Osteocyte (in vitro differentiated cells): Measurements from ENCODE around the gene GARIN5B. TPM values are rescaled to one million over a fixed set of nuclear protein-coding genes. Genes with fewer than 3 reads are reported as not detected.

Experiments
- DNase-seq: peaks from one replicate; pipeline ENCODE4 v3.0.0; 2021; ENCODE audit warnings: mixed read lengths; ENCODE audit not compliant: unreplicated experiment; ENCODE audit errors: extremely low spot score
- H3K27ac Mint-ChIP-seq: one replicate; pipeline ENCODE4 v1.8.0; 2021; ENCODE audit warnings: mild to moderate bottlenecking, mixed read lengths; ENCODE audit not compliant: unreplicated experiment
- H3K27me3 Mint-ChIP-seq: one replicate; pipeline ENCODE4 v1.8.0; 2021; ENCODE audit warnings: mixed read lengths; ENCODE audit not compliant: unreplicated experiment
- H3K36me3 Mint-ChIP-seq: one replicate; pipeline ENCODE4 v1.8.0; 2021; ENCODE audit warnings: mixed read lengths; ENCODE audit not compliant: unreplicated experiment
- H3K4me1 Mint-ChIP-seq: one replicate; pipeline ENCODE4 v1.8.0; 2021; ENCODE audit warnings: mixed read lengths; ENCODE audit not compliant: unreplicated experiment
- H3K4me3 Mint-ChIP-seq: one replicate; pipeline ENCODE4 v1.8.0; 2021; ENCODE audit warnings: mild to moderate bottlenecking, moderate library complexity, mixed read lengths; ENCODE audit not compliant: unreplicated experiment
- H3K9me3 Mint-ChIP-seq: one replicate; pipeline ENCODE4 v1.8.0; 2021; ENCODE audit warnings: mixed read lengths; ENCODE audit not compliant: unreplicated experiment
- CTCF ChIP-seq: fragments of 200-600 bp; sonication (generic); IDR thresholded peaks from 2 replicates; pipeline ENCODE4 v1.5.0; 2021; ENCODE audit warnings: antibody characterized with exemption, mild to moderate bottlenecking, moderate library complexity
- total RNA-seq: library from RNA; stranded (reverse); gene quantifications from 2 replicates; pipeline ENCODE4 v1.2.1, GENCODE V29; 2021

Gene GARIN5B
- total RNA-seq, 1 donor from 2014 or later = not detected

- Mint-ChIP-seq H3K27ac (no peak overlapping the region), H3K4me3 (no peak overlapping the region), H3K4me1 (peaks cover 4% of the 10 kb centered on the region), H3K9me3 (no peaks in the 10 kb centered on the region), H3K36me3 (peaks cover 16% of the 10 kb centered on the region), H3K27me3 (no peaks in the 10 kb centered on the region)
- DNase-seq = no peak
- no peak for TF ChIP-seq CTCF
Observed at GRCh38 chr19:55306712-55307111, 56.3 kb downstream of the GARIN5B start.

DNA sequence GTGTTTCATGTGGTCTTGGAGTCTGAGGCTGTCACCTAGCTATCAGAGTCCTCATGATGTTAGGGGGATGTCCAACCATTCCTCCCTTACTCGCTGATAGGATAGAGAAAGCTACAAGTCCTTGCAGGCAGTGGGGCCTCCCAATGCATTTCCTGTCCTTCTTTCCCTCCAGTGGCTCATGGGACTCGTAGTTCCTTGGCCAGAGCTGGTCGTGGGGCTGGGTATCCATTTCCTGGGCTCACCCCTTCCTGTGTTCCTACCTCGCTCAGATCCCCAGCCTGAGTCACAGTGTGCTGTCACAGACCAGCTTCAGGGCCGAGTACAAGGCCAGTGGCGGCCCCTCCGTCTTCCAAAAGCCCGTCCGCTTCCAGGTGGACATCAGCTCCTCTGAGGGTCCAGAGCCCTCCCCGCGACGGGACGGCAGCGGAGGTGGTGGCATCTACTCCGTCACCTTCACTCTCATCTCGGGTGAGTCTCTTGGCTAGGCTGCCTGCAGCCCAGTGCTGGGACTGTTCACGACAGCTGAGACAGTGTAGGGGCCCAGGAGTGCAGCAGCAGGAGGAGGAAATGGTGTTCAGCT is 57.0 kb downstream of the GARIN5B start:
- H3K27ac Mint-ChIP-seq = no peak overlapping the region
- peaks cover 16% of the 10 kb centered on the region for H3K36me3 Mint-ChIP-seq
- H3K4me1 Mint-ChIP-seq = peaks cover 9% of the 10 kb centered on the region
- H3K27me3 Mint-ChIP-seq = no peaks in the 10 kb centered on the region
- no peak for TF ChIP-seq CTCF
- H3K9me3 Mint-ChIP-seq = no peaks in the 10 kb centered on the region
- H3K4me3 Mint-ChIP-seq = no peak overlapping the region
- DNase-seq = no peak

DNA sequence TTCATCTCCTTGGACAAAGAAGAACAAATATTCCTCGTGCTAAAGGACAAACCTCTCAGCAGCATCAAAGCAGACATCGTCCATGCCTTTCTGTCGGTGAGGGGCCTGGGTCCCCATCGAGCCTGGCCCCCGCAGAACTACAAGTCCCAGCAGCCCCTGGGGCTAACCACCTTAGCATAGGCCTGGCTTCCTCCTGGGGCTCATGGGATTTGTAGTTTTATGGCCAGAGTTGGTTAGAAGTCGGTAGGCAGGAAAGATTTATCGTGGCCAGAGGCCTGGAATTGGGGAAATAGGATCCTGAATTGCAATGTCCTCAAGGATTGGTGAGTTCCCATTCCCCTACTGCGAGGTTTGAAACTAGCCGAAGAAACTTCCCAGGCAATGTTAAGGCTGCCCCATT is 57.6 kb downstream of the GARIN5B start:
- Mint-ChIP-seq H3K27me3 (no peaks in the 10 kb centered on the region), H3K36me3 (peaks cover 16% of the 10 kb centered on the region), H3K27ac (no peak overlapping the region), H3K9me3 (no peaks in the 10 kb centered on the region), H3K4me1 (peaks cover 9% of the 10 kb centered on the region), H3K4me3 (no peak overlapping the region)
- no peak for TF ChIP-seq CTCF
- no peak for DNase-seq

- no peak for DNase-seq
- no peak overlapping the region for H3K4me3 Mint-ChIP-seq
- H3K27me3 Mint-ChIP-seq = no peaks in the 10 kb centered on the region
- no peak for TF ChIP-seq CTCF
- peaks cover 9% of the 10 kb centered on the region for H3K4me1 Mint-ChIP-seq
- H3K27ac Mint-ChIP-seq = no peak overlapping the region
- H3K9me3 Mint-ChIP-seq = no peaks in the 10 kb centered on the region
- H3K36me3 Mint-ChIP-seq = peaks cover 16% of the 10 kb centered on the region
Observed at GRCh38 chr19:55304980-55305379, 58.1 kb downstream of the GARIN5B start.

Other genes starting within 250 kb of the GARIN5B start
- 123 and 135 TPM in 2 replicates for gene PPP1R12C, start 245.6 kb downstream of the GARIN5B start, total RNA-seq
- gene TNNT1, start 214.1 kb downstream of the GARIN5B start, total RNA-seq = not detected in 2 replicates
- 0.57 TPM in 1 of 2 replicates, not detected in the other for gene TNNI3, start 205.5 kb downstream of the GARIN5B start, total RNA-seq
- 1.5 and 2.1 TPM in 2 replicates for gene DNAAF3, start 196.6 kb downstream of the GARIN5B start, total RNA-seq
- not detected in 2 replicates for gene SYT5, start 183.0 kb downstream of the GARIN5B start, total RNA-seq
- gene PTPRH, start 153.8 kb downstream of the GARIN5B start, total RNA-seq = 0.31 TPM in 1 of 2 replicates, not detected in the other
- 2.9 and 3.2 TPM in 2 replicates for gene TMEM86B, start 134.5 kb downstream of the GARIN5B start, total RNA-seq
- gene PPP6R1, start 104.2 kb downstream of the GARIN5B start, total RNA-seq = 63.0 and 67.1 TPM in 2 replicates
- gene HSPBP1, start 83.2 kb downstream of the GARIN5B start, total RNA-seq = 29.8 and 33.2 TPM in 2 replicates
- 18.0 and 23.9 TPM in 2 replicates for gene BRSK1, start 79.3 kb downstream of the GARIN5B start, total RNA-seq
- not detected in 2 replicates for gene TMEM150B, start 37.9 kb downstream of the GARIN5B start, total RNA-seq
- gene KMT5C, start 23.4 kb downstream of the GARIN5B start, total RNA-seq = 12.4 and 18.6 TPM in 2 replicates
- not detected in 2 replicates for gene COX6B2, start 8.5 kb downstream of the GARIN5B start, total RNA-seq
- 0.91 and 1.0 TPM in 2 replicates for gene IL11, start 7.2 kb upstream of the GARIN5B start, total RNA-seq
- gene TMEM190, start 13.6 kb upstream of the GARIN5B start, total RNA-seq = not detected in 2 replicates
- gene TMEM238, start 21.0 kb upstream of the GARIN5B start, total RNA-seq = 0.70 and 1.1 TPM in 2 replicates
- 1,845 and 2,000 TPM in 2 replicates for gene RPL28, start 22.7 kb upstream of the GARIN5B start, total RNA-seq
- gene UBE2S, start 44.5 kb upstream of the GARIN5B start, total RNA-seq = 70.7 and 71.1 TPM in 2 replicates
- not detected in 2 replicates for gene SHISA7, start 80.0 kb upstream of the GARIN5B start, total RNA-seq
- gene ISOC2, start 98.4 kb upstream of the GARIN5B start, total RNA-seq = 37.0 and 39.8 TPM in 2 replicates
- gene C19orf85, start 101.5 kb upstream of the GARIN5B start, total RNA-seq = not detected in 2 replicates
- gene ZNF628, start 113.4 kb upstream of the GARIN5B start, total RNA-seq = 10.4 and 11.6 TPM in 2 replicates
- 54.2 and 58.2 TPM in 2 replicates for gene NAT14, start 121.9 kb upstream of the GARIN5B start, total RNA-seq
- gene SSC5D, start 125.2 kb upstream of the GARIN5B start, total RNA-seq = 21.5 and 22.1 TPM in 2 replicates
- gene SBK2, start 173.9 kb upstream of the GARIN5B start, total RNA-seq = not detected in 2 replicates
- gene SBK3, start 182.3 kb upstream of the GARIN5B start, total RNA-seq = not detected in 2 replicates
- gene ZNF579, start 217.6 kb upstream of the GARIN5B start, total RNA-seq = 27.4 and 29.2 TPM in 2 replicates
- gene FIZ1, start 236.3 kb upstream of the GARIN5B start, total RNA-seq = 17.0 and 19.1 TPM in 2 replicates
- 15.5 and 15.6 TPM in 2 replicates for gene ZNF524, start 237.0 kb upstream of the GARIN5B start, total RNA-seq
- gene ZNF865, start 242.4 kb upstream of the GARIN5B start, total RNA-seq = 16.9 and 19.2 TPM in 2 replicates